ENCODE data around the gene BANP. TPM values are rescaled to one million over a fixed set of nuclear protein-coding genes. Genes with fewer than 3 reads are reported as not detected.
"Not testable (repeated sequence)": the region's sequence is repeated elsewhere in the genome, so short reads cannot be mapped to it uniquely, and the experiment has no call there.

BANP gene
- total RNA-seq, 5 donors from 2014 or later (not counting 1 experiment from before 2014, with no cell fraction given): 57.1 to 81.9 (median 69.4) TPM

GRCh38 chr16:87983072-87983736 lies 32.0 kb downstream of the BANP start:
- ATAC-seq (replicated peaks in 1 of 4); POLR2A ChIA-PET; H3K27ac ChIP-seq (ENCODE audit: low read length); H3K4me3 Mint-ChIP-seq; H3K27me3 ChIP-seq (replicated peaks in 1 of 2; ENCODE audit: control insufficient read depth in 2 of 2, extremely low read depth in 1 of 2, insufficient read depth in 2 of 2, low read length in 1 of 2); H3K9me3 Mint-ChIP-seq; H3K9me3 ChIP-seq; CTCF ChIA-PET; H3K27ac Mint-ChIP-seq; DNase-seq; H3K4me3 ChIP-seq (ENCODE audit: control insufficient read depth in 1 of 2, extremely low read depth in 1 of 2, low read length in 1 of 2); H3K27me3 Mint-ChIP-seq: not testable (repeated sequence)
- Histone ChIP-seq H3K4me1 (ENCODE audit: control insufficient read depth in 1 of 2, extremely low read depth in 1 of 2, insufficient read depth in 2 of 2, low read length in 2 of 2) (peaks cover 4 to 40% of the 10 kb centered on the region in 2 experiments), H3K36me3 (ENCODE audit: control insufficient read depth in 2 of 2, extremely low read depth in 1 of 2, insufficient read depth in 1 of 2, low read length in 1 of 2) (peaks cover 15 to 35% of the 10 kb centered on the region in 2 donors)
- 100% methylated on average over 3 of the region's 20 CpGs for WGBS (ENCODE audit: insufficient coverage)
- peaks cover 62% of the 10 kb centered on the region for H3K36me3 Mint-ChIP-seq
- H3K4me1 Mint-ChIP-seq: peaks cover 30 to 64% (median 48%) of the 10 kb centered on the region in 3 donors

GRCh38 chr16:87983737-87984097 lies 32.5 kb downstream of the BANP start:
- no CpG with 5 or more reads among the region's 7 CpGs for WGBS (ENCODE audit: insufficient coverage)
- POLR2A ChIA-PET; ATAC-seq (replicated peaks in 1 of 4); H3K4me3 Mint-ChIP-seq; H3K27ac ChIP-seq (ENCODE audit: low read length); H3K27ac Mint-ChIP-seq; H3K4me3 ChIP-seq (ENCODE audit: control insufficient read depth in 1 of 2, extremely low read depth in 1 of 2, low read length in 1 of 2); H3K27me3 ChIP-seq (replicated peaks in 1 of 2; ENCODE audit: control insufficient read depth in 2 of 2, extremely low read depth in 1 of 2, insufficient read depth in 2 of 2, low read length in 1 of 2); CTCF ChIA-PET; H3K27me3 Mint-ChIP-seq; H3K9me3 ChIP-seq; DNase-seq; H3K9me3 Mint-ChIP-seq: not testable (repeated sequence)
- Mint-ChIP-seq H3K4me1 (peaks cover 28 to 61% (median 46%) of the 10 kb centered on the region in 3 donors), H3K36me3 (peaks cover 61% of the 10 kb centered on the region)
- Histone ChIP-seq H3K36me3 (ENCODE audit: control insufficient read depth in 2 of 2, extremely low read depth in 1 of 2, insufficient read depth in 1 of 2, low read length in 1 of 2) (peaks cover 15 to 32% of the 10 kb centered on the region in 2 donors), H3K4me1 (ENCODE audit: control insufficient read depth in 1 of 2, extremely low read depth in 1 of 2, insufficient read depth in 2 of 2, low read length in 2 of 2) (peaks cover 4 to 40% of the 10 kb centered on the region in 2 experiments)

GRCh38 chr16:87984180-87984579 lies 32.9 kb downstream of the BANP start:
- H3K4me3 Mint-ChIP-seq; ATAC-seq (replicated peaks in 1 of 4); H3K27ac Mint-ChIP-seq; DNase-seq; H3K27ac ChIP-seq (ENCODE audit: low read length); POLR2A ChIA-PET; H3K27me3 Mint-ChIP-seq; CTCF ChIA-PET; H3K9me3 Mint-ChIP-seq; H3K4me3 ChIP-seq (ENCODE audit: control insufficient read depth in 1 of 2, extremely low read depth in 1 of 2, low read length in 1 of 2); H3K9me3 ChIP-seq; H3K27me3 ChIP-seq (replicated peaks in 1 of 2; ENCODE audit: control insufficient read depth in 2 of 2, extremely low read depth in 1 of 2, insufficient read depth in 2 of 2, low read length in 1 of 2): not testable (repeated sequence)
- H3K36me3 ChIP-seq (ENCODE audit: control insufficient read depth in 2 of 2, extremely low read depth in 1 of 2, insufficient read depth in 1 of 2, low read length in 1 of 2): peaks cover 15 to 32% of the 10 kb centered on the region in 2 donors
- Mint-ChIP-seq H3K36me3 (peaks cover 61% of the 10 kb centered on the region), H3K4me1 (peaks cover 23 to 56% (median 41%) of the 10 kb centered on the region in 3 donors)
- H3K4me1 ChIP-seq (ENCODE audit: control insufficient read depth in 1 of 2, extremely low read depth in 1 of 2, insufficient read depth in 2 of 2, low read length in 2 of 2): peaks cover 4 to 38% of the 10 kb centered on the region in 2 experiments
- whole genome bisulfite sequencing (ENCODE audit: insufficient coverage): 95% methylated on average over 6 of the region's 15 CpGs

GRCh38 chr16:87984632-87985267 lies 33.5 kb downstream of the BANP start:
- no peaks in the 10 kb centered on the region for H3K9me3 Mint-ChIP-seq
- peaks cover 61% of the 10 kb centered on the region for H3K36me3 Mint-ChIP-seq
- Histone ChIP-seq H3K4me3 (ENCODE audit: control insufficient read depth in 1 of 2, extremely low read depth in 1 of 2, low read length in 1 of 2) (no peak overlapping the region), H3K27ac (ENCODE audit: low read length) (no peak overlapping the region), H3K4me1 (ENCODE audit: control insufficient read depth in 1 of 2, extremely low read depth in 1 of 2, insufficient read depth in 2 of 2, low read length in 2 of 2) (peaks cover 4 to 32% of the 10 kb centered on the region in 2 experiments), H3K27me3 (replicated peaks in 1 of 2; ENCODE audit: control insufficient read depth in 2 of 2, extremely low read depth in 1 of 2, insufficient read depth in 2 of 2, low read length in 1 of 2) (no peaks in the 10 kb centered on the region), H3K36me3 (ENCODE audit: control insufficient read depth in 2 of 2, extremely low read depth in 1 of 2, insufficient read depth in 1 of 2, low read length in 1 of 2) (peaks cover 15 to 34% of the 10 kb centered on the region in 2 donors), H3K9me3 (no peaks in the 10 kb centered on the region)
- ATAC-seq (replicated peaks in 1 of 4): no peak
- no peaks in the 10 kb centered on the region for H3K27me3 Mint-ChIP-seq
- 99% methylated on average over 23 of the region's 28 CpGs for WGBS (ENCODE audit: insufficient coverage)
- H3K4me1 Mint-ChIP-seq: peaks cover 19 to 50% (median 35%) of the 10 kb centered on the region in 3 donors
- CTCF ChIA-PET: no interaction called here
- POLR2A ChIA-PET: interaction anchor here in 1 of 2 donors (0.6 kb wide), 1 partner anchor 35 kb away, joined by 5 read pairs; no protein-coding TSS in a partner anchor
- no peak for DNase-seq
- no peak overlapping the region for H3K27ac Mint-ChIP-seq
- H3K4me3 Mint-ChIP-seq: no peak overlapping the region

GRCh38 chr16:87985493-87985892 lies 34.3 kb downstream of the BANP start:
- WGBS (ENCODE audit: insufficient coverage): no CpG with 5 or more reads among the region's 5 CpGs
- H3K27me3 ChIP-seq (replicated peaks in 1 of 2; ENCODE audit: control insufficient read depth in 2 of 2, extremely low read depth in 1 of 2, insufficient read depth in 2 of 2, low read length in 1 of 2); H3K9me3 ChIP-seq; H3K27ac ChIP-seq (ENCODE audit: low read length); POLR2A ChIA-PET; DNase-seq; H3K4me3 Mint-ChIP-seq; CTCF ChIA-PET; H3K9me3 Mint-ChIP-seq; H3K4me3 ChIP-seq (ENCODE audit: control insufficient read depth in 1 of 2, extremely low read depth in 1 of 2, low read length in 1 of 2); ATAC-seq (replicated peaks in 1 of 4); H3K27ac Mint-ChIP-seq; H3K27me3 Mint-ChIP-seq: not testable (repeated sequence)
- Mint-ChIP-seq H3K36me3 (peaks cover 59% of the 10 kb centered on the region), H3K4me1 (peaks cover 12 to 43% (median 28%) of the 10 kb centered on the region in 3 donors)
- Histone ChIP-seq H3K36me3 (ENCODE audit: control insufficient read depth in 2 of 2, extremely low read depth in 1 of 2, insufficient read depth in 1 of 2, low read length in 1 of 2) (peaks cover 15 to 34% of the 10 kb centered on the region in 2 donors), H3K4me1 (ENCODE audit: control insufficient read depth in 1 of 2, extremely low read depth in 1 of 2, insufficient read depth in 2 of 2, low read length in 2 of 2) (peaks cover 4 to 26% of the 10 kb centered on the region in 2 experiments)

- H3K27ac ChIP-seq (ENCODE audit: low read length); H3K9me3 Mint-ChIP-seq; H3K4me3 Mint-ChIP-seq; H3K27ac Mint-ChIP-seq; H3K27me3 ChIP-seq (replicated peaks in 1 of 2; ENCODE audit: control insufficient read depth in 2 of 2, extremely low read depth in 1 of 2, insufficient read depth in 2 of 2, low read length in 1 of 2); POLR2A ChIA-PET; CTCF ChIA-PET; H3K9me3 ChIP-seq; H3K4me3 ChIP-seq (ENCODE audit: control insufficient read depth in 1 of 2, extremely low read depth in 1 of 2, low read length in 1 of 2); H3K27me3 Mint-ChIP-seq: not testable (repeated sequence)
- H3K36me3 Mint-ChIP-seq: peaks cover 58% of the 10 kb centered on the region
- Histone ChIP-seq H3K4me1 (ENCODE audit: control insufficient read depth in 1 of 2, extremely low read depth in 1 of 2, insufficient read depth in 2 of 2, low read length in 2 of 2) (peaks cover 0 to 17% of the 10 kb centered on the region in 2 experiments), H3K36me3 (ENCODE audit: control insufficient read depth in 2 of 2, extremely low read depth in 1 of 2, insufficient read depth in 1 of 2, low read length in 1 of 2) (peaks cover 10 to 34% of the 10 kb centered on the region in 2 donors)
- DNase-seq: peak in 19 of 35 experiments; percentile 11 to 42 (median 18)
- WGBS (ENCODE audit: insufficient coverage): no CpG with 5 or more reads among the region's 5 CpGs
- H3K4me1 Mint-ChIP-seq: peaks cover 7 to 34% (median 21%) of the 10 kb centered on the region in 3 donors
- ATAC-seq (replicated peaks in 1 of 4): peak; percentile 33 to 67 (median 62)
Observed at GRCh38 chr16:87986361-87986849, 35.2 kb downstream of the BANP start.
